ENCODE data around the gene BMP7. TPM values are rescaled to one million over a fixed set of nuclear protein-coding genes. Genes with fewer than 3 reads are reported as not detected.

Gene BMP7
- total and polyA plus RNA-seq, 11 donors, result 0.72 to 12.3 (median 3.7) TPM

DNA sequence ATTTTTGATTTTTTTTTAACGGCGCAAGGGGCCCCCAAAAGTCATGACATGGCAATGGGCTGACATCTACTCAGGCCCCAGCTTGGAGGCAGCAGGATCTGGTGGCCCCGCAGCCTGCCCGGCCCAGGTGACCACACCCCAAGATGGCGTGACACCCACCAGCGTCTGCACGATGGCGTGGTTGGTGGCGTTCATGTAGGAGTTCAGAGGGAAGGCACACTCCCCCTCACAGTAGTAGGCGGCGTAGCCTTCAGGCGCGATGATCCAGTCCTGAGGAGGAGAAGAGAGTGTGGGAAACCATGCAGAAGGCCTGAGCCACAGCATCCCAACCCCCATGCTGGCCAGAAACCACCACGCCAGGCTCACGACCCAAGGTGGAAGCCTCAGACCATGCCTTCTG, 93.4 kb downstream of the BMP7 start:
- no peaks in the 10 kb centered on the region for H3K36me3 ChIP-seq
- H3K4me3 ChIP-seq, result no peak overlapping the region
- WGBS, 4 donors, result 89 to 94% (median 91%) methylated on average over 15 of the region's 15 CpGs
- DNase-seq (no peak), ATAC-seq (no peak)
- no peaks in the 10 kb centered on the region for H3K9me3 ChIP-seq
- peaks cover 0 to 7% (median 0%) of the 10 kb centered on the region in 12 donors for H3K4me1 ChIP-seq
- no peak overlapping the region for H3K27ac ChIP-seq
- H3K27me3 ChIP-seq, result no peaks in the 10 kb centered on the region
- TF ChIP-seq, protein P1, sequence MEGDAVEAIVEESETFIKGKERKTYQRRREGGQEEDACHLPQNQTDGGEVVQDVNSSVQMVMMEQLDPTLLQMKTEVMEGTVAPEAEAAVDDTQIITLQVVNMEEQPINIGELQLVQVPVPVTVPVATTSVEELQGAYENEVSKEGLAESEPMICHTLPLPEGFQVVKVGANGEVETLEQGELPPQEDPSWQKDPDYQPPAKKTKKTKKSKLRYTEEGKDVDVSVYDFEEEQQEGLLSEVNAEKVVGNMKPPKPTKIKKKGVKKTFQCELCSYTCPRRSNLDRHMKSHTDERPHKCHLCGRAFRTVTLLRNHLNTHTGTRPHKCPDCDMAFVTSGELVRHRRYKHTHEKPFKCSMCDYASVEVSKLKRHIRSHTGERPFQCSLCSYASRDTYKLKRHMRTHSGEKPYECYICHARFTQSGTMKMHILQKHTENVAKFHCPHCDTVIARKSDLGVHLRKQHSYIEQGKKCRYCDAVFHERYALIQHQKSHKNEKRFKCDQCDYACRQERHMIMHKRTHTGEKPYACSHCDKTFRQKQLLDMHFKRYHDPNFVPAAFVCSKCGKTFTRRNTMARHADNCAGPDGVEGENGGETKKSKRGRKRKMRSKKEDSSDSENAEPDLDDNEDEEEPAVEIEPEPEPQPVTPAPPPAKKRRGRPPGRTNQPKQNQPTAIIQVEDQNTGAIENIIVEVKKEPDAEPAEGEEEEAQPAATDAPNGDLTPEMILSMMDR (IDR thresholded peaks at IDR 0.05), result no peak
- no peak for TF ChIP-seq POLR2A (IDR thresholded peaks at IDR 0.05)
- intact Hi-C loops (cut with DNase I), result loop anchor here in 1 of 10 donors (5.0 kb wide), 1 partner anchor 81 kb away; no protein-coding TSS in a partner anchor

DNA sequence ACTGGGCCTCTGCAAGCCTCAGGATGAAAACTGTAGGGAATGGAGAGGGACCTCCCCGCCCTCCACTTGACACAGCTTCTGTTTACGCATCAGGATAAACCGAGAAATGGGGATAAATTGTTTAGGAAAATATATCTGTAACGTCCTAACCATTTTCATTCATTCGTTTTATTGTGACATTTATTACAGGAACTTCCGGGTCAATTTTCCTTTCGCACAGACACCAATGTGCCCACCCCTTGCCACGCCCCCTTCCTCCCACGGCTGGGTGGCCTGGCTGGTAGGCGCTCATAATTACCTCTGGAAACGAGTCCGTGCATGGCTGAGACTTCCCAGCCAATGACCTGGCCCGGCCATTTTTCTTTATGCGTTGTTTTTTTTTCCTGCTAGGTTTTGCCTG, 96.1 kb downstream of the BMP7 start:
- H3K4me1 ChIP-seq, result peaks cover 0 to 14% (median 0%) of the 10 kb centered on the region in 12 donors
- no peak overlapping the region for H3K27ac ChIP-seq
- H3K4me3 ChIP-seq, result no peak overlapping the region
- TF ChIP-seq, protein P1 (IDR thresholded peaks at IDR 0.05), result no peak
- TF ChIP-seq POLR2A (IDR thresholded peaks at IDR 0.05), result no peak
- 80 to 85% (median 83%) methylated on average over 14 of the region's 14 CpGs for WGBS, 4 donors
- no peaks in the 10 kb centered on the region for H3K36me3 ChIP-seq
- H3K9me3 ChIP-seq, result no peaks in the 10 kb centered on the region
- intact Hi-C loops (cut with DNase I), result loop anchor here in 1 of 10 donors (5.0 kb wide), 1 partner anchor 78 kb away; no protein-coding TSS in a partner anchor
- no peaks in the 10 kb centered on the region for H3K27me3 ChIP-seq
- DNase-seq (no peak), ATAC-seq (no peak)

DNA sequence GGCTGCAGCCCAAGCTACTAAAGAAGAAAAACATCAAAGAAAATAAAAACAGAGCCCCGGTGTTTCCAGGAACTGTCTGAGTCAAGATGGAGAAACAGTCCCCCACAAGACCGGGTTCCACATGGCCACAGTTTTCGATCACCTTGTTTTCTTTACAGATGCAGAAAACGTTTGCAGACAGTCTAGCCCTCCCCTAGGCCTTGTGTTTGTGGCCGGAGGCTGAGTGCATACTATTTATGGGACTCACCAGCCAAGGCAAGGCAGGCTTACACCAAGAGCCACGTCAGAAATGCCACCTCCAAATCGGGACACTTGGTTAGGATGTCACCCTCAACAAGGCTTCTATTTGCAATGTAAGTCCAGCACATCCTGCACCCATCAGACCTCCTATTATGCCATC, 97.3 kb downstream of the BMP7 start:
- ATAC-seq, result peak in 1 of 4 donors; percentile 38
- no peaks in the 10 kb centered on the region for H3K9me3 ChIP-seq
- H3K4me3 ChIP-seq, result no peak overlapping the region
- H3K36me3 ChIP-seq, result no peaks in the 10 kb centered on the region
- 47 to 67% (median 63%) methylated on average over 7 of the region's 7 CpGs for WGBS, 4 donors
- H3K27ac ChIP-seq, result peak overlapping the region in 4 of 12 donors; percentile 58 to 85 (median 71)
- intact Hi-C loops (cut with DNase I), result loop anchor here in 1 of 10 donors (5.0 kb wide), 1 partner anchor 93 kb away; no protein-coding TSS in a partner anchor
- no peak for DNase-seq
- no peaks in the 10 kb centered on the region for H3K27me3 ChIP-seq
- peaks cover 0 to 14% (median 0%) of the 10 kb centered on the region in 12 donors for H3K4me1 ChIP-seq
- TF ChIP-seq, protein P1 (IDR thresholded peaks at IDR 0.05), result no peak
- no peak for TF ChIP-seq POLR2A (IDR thresholded peaks at IDR 0.05)

DNA sequence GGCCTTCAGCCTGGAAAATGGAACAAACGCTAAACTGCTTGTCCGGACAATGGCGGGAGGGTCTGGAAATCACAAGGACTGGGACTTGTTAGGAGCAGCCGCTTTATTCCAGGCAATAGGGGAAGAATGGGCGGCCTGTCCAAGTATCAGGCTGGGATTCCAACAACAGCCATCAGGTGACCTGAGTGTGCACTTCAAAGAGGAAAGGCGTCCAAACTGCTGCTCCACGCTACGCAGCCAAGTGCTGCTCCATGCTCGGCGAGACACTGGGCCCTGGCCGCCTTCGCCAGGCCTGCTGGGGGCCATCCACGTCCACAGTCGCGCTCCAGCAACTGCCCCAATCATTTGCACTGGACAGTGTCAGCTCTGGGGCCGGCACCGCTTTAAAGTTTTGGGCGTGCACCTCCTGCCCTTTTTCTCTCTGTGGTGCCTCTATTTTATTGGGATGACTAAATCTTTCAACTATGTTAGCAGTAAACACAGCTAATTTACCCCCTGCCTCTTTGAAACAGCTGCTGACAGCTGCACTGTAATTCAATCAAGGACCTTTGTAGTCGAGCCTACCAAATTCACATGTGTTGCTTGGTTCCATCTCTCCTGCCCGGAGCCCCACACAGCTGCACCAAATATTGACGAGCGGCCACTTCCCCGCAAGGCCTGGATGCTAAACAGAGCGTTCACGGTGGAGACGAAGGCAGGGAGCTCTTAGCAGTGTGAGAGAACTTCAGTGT, 98.3 kb downstream of the BMP7 start:
- Histone ChIP-seq H3K4me1 (peaks cover 0 to 14% (median 0%) of the 10 kb centered on the region in 12 donors), H3K27ac (peak overlapping the region; percentile 29 to 85 (median 60)), H3K27me3 (no peaks in the 10 kb centered on the region), H3K9me3 (peaks cover 0 to 3% (median 0%) of the 10 kb centered on the region in 12 donors), H3K36me3 (no peaks in the 10 kb centered on the region), H3K4me3 (no peak overlapping the region)
- WGBS, 4 donors, result 34 to 47% (median 43%) methylated on average over 25 to 26 of the region's 26 CpGs
- peak; percentile 71 to 90 (median 75) for ATAC-seq
- intact Hi-C loops (cut with DNase I), result loop anchor here in 1 of 10 donors (5.0 kb wide), 1 partner anchor 94 kb away; no protein-coding TSS in a partner anchor
- peak in 2 of 5 donors; percentile 25 to 58 for DNase-seq
- no peak for TF ChIP-seq POLR2A (IDR thresholded peaks at IDR 0.05)
- TF ChIP-seq, protein P1 (IDR thresholded peaks at IDR 0.05), result no peak
